A549 (cell line): ENCODE measurements around the gene PEX11B.

Experiments used
- CTCF ChIP-seq: fragments of >200 bp; sonication (Bioruptor Twin); formaldehyde crosslinking; IDR thresholded peaks from 3 replicates; pipeline ENCODE4 v1.5.1; 2016
- EP300 ChIP-seq, 2 experiments: fragments of >200 bp; sonication (Bioruptor Twin); formaldehyde crosslinking; IDR thresholded peaks; 2 replicates in 1 of 2; 3 replicates in 1 of 2; pipeline ENCODE4 v1.6.1; 2016 to 2017
- MAFK ChIP-seq: fragments of 450-650 bp; IDR thresholded peaks from 2 replicates; pipeline ENCODE4 v1.6.1; 2014; ENCODE audit not compliant: partially characterized antibody
- RCOR1 ChIP-seq: fragments of 150-350 bp; IDR thresholded peaks from 2 replicates; pipeline ENCODE4 v1.6.1; 2014; ENCODE audit warnings: antibody characterized with exemption, low read length, low read depth

GRCh38 chr1:145955436-145955835, 36.9 kb upstream of the PEX11B start:
- TF ChIP-seq EP300 (IDR thresholded peaks at IDR 0.05) = no peak
- no peak for TF ChIP-seq RCOR1
- no peak for TF ChIP-seq MAFK
- no peak for TF ChIP-seq CTCF
